Measurements from ENCODE around the gene IKZF1.

- TF ChIP-seq CTCF (IDR thresholded peaks at IDR 0.05; ENCODE audit: low read length) (no peak), EZH2 (optimal IDR thresholded peaks at IDR 0.05; ENCODE audit: low read depth, low read length) (no peak), EZH2phosphoT487 (IDR thresholded peaks at IDR 0.05; ENCODE audit: low read length) (no peak)
Measured at GRCh38 chr7:50355817-50356178, 51.3 kb downstream of the IKZF1 start.

Measured in MM.1S (cell line).